Gastroesophageal sphincter (tissue), 4 donors: Measurements from ENCODE around the gene TMEM179B. TPM values are rescaled to one million over a fixed set of nuclear protein-coding genes. Genes with fewer than 3 reads are reported as not detected.

Experiments
- ATAC-seq: fragments of 150-250 bp; one replicate; pipeline ENCODE4 v1.9.1; 2016; ENCODE audit warnings: mild to moderate bottlenecking, moderate library complexity
- H3K27ac ChIP-seq, 4 donors: fragments of 200-600 bp; sonication (generic) in 3 of 4; 1 replicate in 3 of 4; 2 replicates in 1 of 4; pipeline ENCODE4 v1.5.1; 2016 to 2019
- H3K27me3 ChIP-seq: fragments of 200-600 bp; sonication (generic); one replicate; pipeline ENCODE4 v1.5.1; 2019
- H3K36me3 ChIP-seq, 2 donors: fragments of 200-600 bp; sonication (generic); one replicate each; pipeline ENCODE4 v1.5.1; 2019; ENCODE audit warnings: control low read depth in 1 of 2
- H3K4me1 ChIP-seq, 3 donors: fragments of 200-600 bp; sonication (generic); 1 replicate in 2 of 3; 2 replicates in 1 of 3; pipeline ENCODE4 v1.5.1; 2016 to 2019; ENCODE audit warnings: control low read depth in 2 of 3
- H3K4me3 ChIP-seq, 2 donors: fragments of 200-600 bp; sonication (generic); one replicate each; pipeline ENCODE4 v1.5.1; 2019; ENCODE audit warnings: mild to moderate bottlenecking in 1 of 2, moderate library complexity in 1 of 2
- H3K9me3 ChIP-seq, 3 donors: fragments of 200-600 bp; sonication (generic); one replicate each; pipeline ENCODE4 v1.5.1; 2017 to 2019; ENCODE audit warnings: control low read depth in 2 of 3
- CTCF ChIP-seq, 4 experiments: fragments of 200-600 bp in 2 of 4; fragments of 450-650 bp in 2 of 4; sonication (generic) in 1 of 4; IDR thresholded peaks; one replicate each; pipeline ENCODE4 v1.5.1; 2017 to 2019; ENCODE audit warnings: antibody characterized with exemption in 4 of 4, mild to moderate bottlenecking in 2 of 4, moderate library complexity in 2 of 4
- EP300 ChIP-seq: sonication (generic); formaldehyde crosslinking; IDR thresholded peaks from one replicate; pipeline ENCODE4 v1.6.1; 2017; ENCODE audit warnings: antibody characterized with exemption, mild to moderate bottlenecking
- POLR2A ChIP-seq, 2 donors: fragments of 450-650 bp; IDR thresholded peaks; one replicate each; pipeline ENCODE4 v1.6.1; 2017; ENCODE audit warnings: antibody characterized with exemption in 2 of 2, mild to moderate bottlenecking in 2 of 2, moderate library complexity in 1 of 2
- POLR2AphosphoS5 ChIP-seq: sonication (generic); formaldehyde crosslinking; IDR thresholded peaks from one replicate; pipeline ENCODE4 v1.6.1; 2017; ENCODE audit warnings: antibody characterized with exemption
- WGBS, 2 donors: methylation state at CpG; one replicate each; pipeline ENCODE4 v1.1.5; 2018; ENCODE audit warnings: low coverage in 1 of 2; 5-methylcytosine and 5-hydroxymethylcytosine counted together
- small RNA-seq, 4 donors: library from RNA; depleted of rRNA; stranded (forward); fragments of <200 nt; gene quantifications; one replicate each; pipeline ENCODE3, GENCODE V24; 2016
- total RNA-seq, 4 donors: library from RNA; depleted of rRNA; stranded (reverse); fragments of >200 nt; gene quantifications; one replicate each; pipeline ENCODE4 v1.1.0, GENCODE V29; 2016

TMEM179B gene
- total RNA-seq, 4 donors from 2014 or later, result 25.8 to 50.7 (median 33.9) TPM

- WGBS, 2 donors, result 88 to 89% methylated on average over 5 to 7 of the region's 8 CpGs
- Histone ChIP-seq H3K27me3 (no peaks in the 10 kb centered on the region), H3K4me1 (peaks cover 0 to 66% (median 19%) of the 10 kb centered on the region in 3 donors), H3K4me3 (no peak overlapping the region), H3K9me3 (no peaks in the 10 kb centered on the region), H3K36me3 (peaks cover 0 to 46% of the 10 kb centered on the region in 2 donors), H3K27ac (no peak overlapping the region)
- no peak for ATAC-seq
- TF ChIP-seq POLR2A (IDR thresholded peaks at IDR 0.05) (no peak), EP300 (no peak), POLR2AphosphoS5 (no peak), CTCF (IDR thresholded peaks at IDR 0.05) (no peak)
Measured at GRCh38 chr11:62835336-62835735, 48.1 kb downstream of the TMEM179B start.

GRCh38 chr11:62839050-62839945, 52.1 kb downstream of the TMEM179B start, which contains the start of gene WDR74:
Gene WDR74, minus strand, starts transcription at chr11:62839590. Its CDS starts 20 bp downstream, at chr11:62839570.
- Histone ChIP-seq H3K27me3 (no peaks in the 10 kb centered on the region), H3K27ac (peak within 1 kb of the TSS; percentile 94 to 98 (median 95)), H3K4me1 (peaks cover 0 to 57% (median 9%) of the 10 kb centered on the region in 3 donors), H3K36me3 (peaks cover 0 to 36% of the 10 kb centered on the region in 2 donors), H3K4me3 (peak within 1 kb of the TSS; percentile 63 to 81), H3K9me3 (no peaks in the 10 kb centered on the region)
- ATAC-seq, result peak; percentile 72
- TF ChIP-seq POLR2AphosphoS5 (peak; percentile 96), EP300 (no peak), CTCF (IDR thresholded peaks at IDR 0.05) (no peak), POLR2A (IDR thresholded peaks at IDR 0.05) (peak; percentile 37 to 67)
- WGBS, 2 donors, result 0% methylated on average over 7 to 11 of the region's 62 CpGs

Small RNA genes within 50 kb of the gene (small RNA-seq; reads per million reads assigned to genes)
- gene MIR6514 (0 to 1.0 (median 0.59) reads per million in 4 donors), gene RNU6-118P (0 reads per million in 4 donors)

Other genes with a start within 250 kb of the TMEM179B start
- 1,000 to 10,000 TPM; 1,348 to 2,181 (median 1,745) TPM for gene AHNAK, start 240.6 kb upstream of the TMEM179B start, total RNA-seq
- gene EEF1G, start 213.5 kb upstream of the TMEM179B start, total RNA-seq, result 1,000 to 10,000 TPM; 1,070 to 1,712 (median 1,374) TPM
- 1 to 10 TPM; 3.8 to 9.6 (median 7.6) TPM for gene TUT1, start 195.9 kb upstream of the TMEM179B start, total RNA-seq
- gene MTA2, start 185.5 kb upstream of the TMEM179B start, total RNA-seq, result 10 to 100 TPM; 67.9 to 88.7 (median 85.6) TPM
- gene EML3, start 174.6 kb upstream of the TMEM179B start, total RNA-seq, result 10 to 100 TPM; 25.4 to 36.7 (median 31.9) TPM
- 10 to 100 TPM in 3 of 4 donors, 1 to 10 TPM in 1; 3.0 to 18.3 (median 10.7) TPM for gene ROM1, start 174.1 kb upstream of the TMEM179B start, total RNA-seq
- 10 to 100 TPM; 11.4 to 25.8 (median 22.4) TPM for gene B3GAT3, start 165.4 kb upstream of the TMEM179B start, total RNA-seq
- gene GANAB, start 140.8 kb upstream of the TMEM179B start, total RNA-seq, result 100 to 1,000 TPM in 3 of 4 donors, 10 to 100 TPM in 1; 87.8 to 151 (median 134) TPM
- gene INTS5, start 134.1 kb upstream of the TMEM179B start, total RNA-seq, result 10 to 100 TPM; 12.6 to 19.0 (median 14.5) TPM
- gene C11orf98, start 122.2 kb upstream of the TMEM179B start, total RNA-seq, result 10 to 100 TPM; 19.3 to 39.5 (median 26.8) TPM
- gene CSKMT, start 122.1 kb upstream of the TMEM179B start, total RNA-seq, result 10 to 100 TPM in 1 of 4 donors, 1 to 10 TPM in 3; 2.0 to 18.6 (median 7.3) TPM
- gene UQCC3, start 115.7 kb upstream of the TMEM179B start, total RNA-seq, result 10 to 100 TPM in 1 of 4 donors, 1 to 10 TPM in 3; 7.3 to 10.1 (median 8.4) TPM
- 1 to 10 TPM; 1.2 to 3.9 (median 2.2) TPM for gene LBHD1, start 115.1 kb upstream of the TMEM179B start, total RNA-seq
- gene UBXN1, start 108.3 kb upstream of the TMEM179B start, total RNA-seq, result 100 to 1,000 TPM; 162 to 185 (median 174) TPM
- 10 to 100 TPM; 20.1 to 42.1 (median 32.1) TPM for gene LRRN4CL, start 97.9 kb upstream of the TMEM179B start, total RNA-seq
- gene BSCL2, start 80.0 kb upstream of the TMEM179B start, total RNA-seq, result 10 to 100 TPM; 25.7 to 37.8 (median 29.2) TPM
- not detected for gene GNG3, start 79.7 kb upstream of the TMEM179B start, total RNA-seq
- 10 to 100 TPM; 24.2 to 43.7 (median 31.0) TPM for gene HNRNPUL2, start 59.9 kb upstream of the TMEM179B start, total RNA-seq
- gene TTC9C, start 58.9 kb upstream of the TMEM179B start, total RNA-seq, result 10 to 100 TPM; 12.5 to 20.5 (median 19.8) TPM
- 10 to 100 TPM in 3 of 4 donors, 1 to 10 TPM in 1; 8.8 to 15.8 (median 12.3) TPM for gene ZBTB3, start 33.2 kb upstream of the TMEM179B start, total RNA-seq
- 10 to 100 TPM; 34.4 to 49.5 (median 39.5) TPM for gene POLR2G, start 25.8 kb upstream of the TMEM179B start, total RNA-seq
- gene TAF6L, start 16.0 kb upstream of the TMEM179B start, total RNA-seq, result 10 to 100 TPM in 3 of 4 donors, 1 to 10 TPM in 1; 5.5 to 23.4 (median 14.5) TPM
- gene TMEM223, start 4.6 kb downstream of the TMEM179B start, total RNA-seq, result 10 to 100 TPM; 17.0 to 25.8 (median 19.1) TPM
- 10 to 100 TPM; 33.2 to 72.3 (median 57.2) TPM for gene NXF1, start 18.0 kb downstream of the TMEM179B start, total RNA-seq
- gene STX5, start 44.6 kb downstream of the TMEM179B start, total RNA-seq, result 10 to 100 TPM; 23.3 to 31.6 (median 27.8) TPM
- not detected for gene TEX54, start 45.4 kb downstream of the TMEM179B start, total RNA-seq
- gene WDR74, start 52.2 kb downstream of the TMEM179B start, total RNA-seq, result 10 to 100 TPM; 26.6 to 46.8 (median 39.3) TPM
- gene SLC3A2, start 93.5 kb downstream of the TMEM179B start, total RNA-seq, result 100 to 1,000 TPM in 1 of 4 donors, 10 to 100 TPM in 3; 66.9 to 144 (median 80.2) TPM
- gene CHRM1, start 134.0 kb downstream of the TMEM179B start, total RNA-seq, result under 1 TPM in 3 of 4 donors, not detected in 1; 0.16 to 0.89 (median 0.27) TPM
- gene SLC22A6, start 197.6 kb downstream of the TMEM179B start, total RNA-seq, result not detected
- gene SLC22A8, start 228.4 kb downstream of the TMEM179B start, total RNA-seq, result not detected